Endothelial cell of umbilical vein (primary cell): ENCODE results near the gene SSMEM1. TPM values are rescaled to one million over a fixed set of nuclear protein-coding genes. Genes with fewer than 3 reads are reported as not detected.

ENCODE experiments used
- BruUV-seq: library from RNA; stranded (reverse); fragments of 400-500 nt; replicated peaks from 2 replicates; lab custom pipeline; 2021; lab: Mats Ljungman, UMichigan
- CTCF ChIA-PET: fragments of 300-600, 350-600 bp; sonication (Branson Sonifier 250); formaldehyde crosslinking; loops from one replicate; lab custom pipeline; 2021; ENCODE audit warnings: antibody characterized with exemption, inconsistent platforms; lab: Charles Lee
- POLR2A ChIA-PET: fragments of 300-600, 350-600 bp; sonication (Branson Sonifier 250); formaldehyde crosslinking; loops from one replicate; lab custom pipeline; 2021; ENCODE audit warnings: antibody characterized with exemption, inconsistent platforms; lab: Charles Lee
- DNase-seq: peaks from one replicate; pipeline ENCODE4 v3.0.0-alpha.2; 2011; ENCODE audit warnings: low read depth, low spot score
- FAIRE-seq: peaks from 2 replicates; lab custom pipeline; 2011; peaks lifted over from hg19 to GRCh38; lab: Jason Lieb, UNC
- H2AFZ ChIP-seq: 2 replicates; pipeline ENCODE4 v1.6.0; 2012; ENCODE audit warnings: low read depth, low read length, control low read depth, inconsistent platforms
- H3K27ac ChIP-seq: 2 replicates; pipeline ENCODE4 v1.5.1; 2011; ENCODE audit warnings: low read depth, mild to moderate bottlenecking, control low read depth, low read length, moderate library complexity; ENCODE audit not compliant: insufficient read depth
- H3K27me3 ChIP-seq, 2 experiments: 2 replicates each; pipeline versions ENCODE4 v1.6.0 to v1.6.1; 2011; ENCODE audit warnings: low read length in 2 of 2, mixed read lengths in 1 of 2; ENCODE audit not compliant: control insufficient read depth in 2 of 2, insufficient read depth in 2 of 2
- H3K36me3 ChIP-seq, 2 experiments: 2 replicates in 1 of 2; 3 replicates in 1 of 2; pipeline ENCODE4 v1.5.1; 2011; ENCODE audit warnings: low read length in 2 of 2, mild to moderate bottlenecking in 1 of 2, moderate library complexity in 1 of 2; ENCODE audit not compliant: control insufficient read depth in 2 of 2, insufficient read depth in 2 of 2; ENCODE audit errors: extremely low read depth in 1 of 2
- H3K4me1 ChIP-seq: 3 replicates; pipeline ENCODE4 v1.5.1; 2011; ENCODE audit warnings: mild to moderate bottlenecking, low read length; ENCODE audit not compliant: control insufficient read depth, insufficient read depth; ENCODE audit errors: extremely low read depth
- H3K4me2 ChIP-seq: 2 replicates; pipeline ENCODE4 v1.6.1; 2011; ENCODE audit warnings: low read length, control low read depth, mixed read lengths; ENCODE audit not compliant: insufficient read depth
- H3K4me3 ChIP-seq, 3 experiments: fragments of 200-600 bp in 1 of 3; sonication (generic), shearing (Covaris generic) in 1 of 3; replicated peaks in 1 of 3; 2 replicates each; pipeline ENCODE4 v1.5.1; 2011 to 2016; ENCODE audit warnings: control low read depth in 3 of 3, low read length in 3 of 3, mild to moderate bottlenecking in 2 of 3, inconsistent platforms in 1 of 3, low read depth in 1 of 3, moderate library complexity in 1 of 3; ENCODE audit not compliant: insufficient read depth in 1 of 3
- H3K79me2 ChIP-seq: 2 replicates; pipeline ENCODE4 v1.6.0; 2012; ENCODE audit warnings: low read length, inconsistent platforms; ENCODE audit not compliant: control insufficient read depth, insufficient read depth
- H3K9ac ChIP-seq: replicated peaks from 2 replicates; pipeline ENCODE3; 2011; ENCODE audit warnings: low read length, control low read depth; ENCODE audit not compliant: insufficient read depth; ENCODE audit errors: extremely low read depth
- H3K9me1 ChIP-seq: replicated peaks from 3 replicates; pipeline ENCODE4 v1.6.0; 2011; ENCODE audit warnings: mild to moderate bottlenecking, low read length; ENCODE audit not compliant: control insufficient read depth, insufficient read depth; ENCODE audit errors: extremely low read depth
- H3K9me3 ChIP-seq: replicated peaks from 2 replicates; pipeline ENCODE4 v1.5.1; 2012; ENCODE audit warnings: low read length, inconsistent platforms; ENCODE audit not compliant: control insufficient read depth, insufficient read depth
- H4K20me1 ChIP-seq: replicated peaks from 2 replicates; pipeline ENCODE3; 2011; ENCODE audit warnings: mild to moderate bottlenecking, low read length; ENCODE audit not compliant: control insufficient read depth, insufficient read depth; ENCODE audit errors: extremely low read depth
- EZH2 ChIP-seq: IDR thresholded peaks from 2 replicates; pipeline ENCODE4 v1.6.1; 2012; ENCODE audit warnings: borderline replicate concordance, low read depth, mild to moderate bottlenecking, moderate library complexity, low read length, inconsistent platforms; ENCODE audit not compliant: severe bottlenecking
- FOS ChIP-seq: IDR thresholded peaks from 2 replicates; pipeline ENCODE4 v1.6.1; 2011; ENCODE audit warnings: mild to moderate bottlenecking, low read length, moderate library complexity, borderline replicate concordance; ENCODE audit not compliant: insufficient read depth
- GATA2 ChIP-seq: IDR thresholded peaks from 2 replicates; pipeline ENCODE4 v1.7.0; 2011; ENCODE audit warnings: low read depth, mild to moderate bottlenecking, moderate library complexity, mixed read lengths, low read length; ENCODE audit not compliant: insufficient read length, insufficient read depth
- JUN ChIP-seq: IDR thresholded peaks from 2 replicates; pipeline ENCODE4 v1.6.1; 2011; ENCODE audit warnings: borderline replicate concordance, low read depth; ENCODE audit not compliant: insufficient read length, insufficient read depth
- MYC ChIP-seq: IDR thresholded peaks from one replicate; pipeline ENCODE4 v1.6.1; 2011; ENCODE audit warnings: mild to moderate bottlenecking, low read depth, low read length
- POLR2A ChIP-seq: IDR thresholded peaks from 2 replicates; pipeline ENCODE4 v1.6.1; 2012; ENCODE audit warnings: low read depth, mild to moderate bottlenecking, control low read depth, low read length
- POLR2AphosphoS5 ChIP-seq: IDR thresholded peaks from 2 replicates; pipeline ENCODE4 v1.6.1; 2012; ENCODE audit warnings: low read depth, mild to moderate bottlenecking, control low read depth, low read length, moderate library complexity; ENCODE audit not compliant: insufficient read depth
- dilution Hi-C: fragments of 300-500 bp; cut with MboI; formaldehyde crosslinking; loops from one replicate; pipeline ENCODE4 v1.15.0; 2019; ENCODE audit warnings: low sequenced_read_pairs; ENCODE audit not compliant: extremely low pct_ligation_motif_present
- intact Hi-C: fragments of 100-400 bp; cut with micrococcal nuclease; formaldehyde crosslinking; loops from one replicate; pipeline ENCODE4 v1.10.0; 2022
- polyA plus RNA-seq, 4 experiments: library from polyadenylated mRNA; depleted of rRNA in 3 of 4; stranded (reverse) in 3 of 4; unstranded in 1 of 4; fragments of >200 nt; gene quantifications; 2 replicates each; pipeline versions ENCODE4 v1.2.1 to v1.2.3, GENCODE V29; 2011 to 2012; ENCODE audit warnings: missing spikeins in 1 of 4
- total RNA-seq: library from RNA; stranded (reverse); gene quantifications from 2 replicates; pipeline ENCODE4 v1.2.3, GENCODE V29; 2021
- TF ChIP-seq, protein P1 (sequence below), 2 donors: IDR thresholded peaks; 1 replicate in 1 of 2; 2 replicates in 1 of 2; pipeline ENCODE4 v1.5.1; 2011; ENCODE audit warnings: low read length in 2 of 2, mild to moderate bottlenecking in 2 of 2, moderate library complexity in 2 of 2, control low read depth in 1 of 2, inconsistent platforms in 1 of 2, low read depth in 1 of 2; ENCODE audit not compliant: insufficient read depth in 1 of 2; ENCODE audit errors: extremely low read depth in 1 of 2
- TF ChIP-seq, protein P2 (sequence below): IDR thresholded peaks from 2 replicates; pipeline ENCODE4 v1.6.1; 2011; ENCODE audit not compliant: insufficient read depth, insufficient read length

The SSMEM1 gene
- total and polyA plus RNA-seq, 2 donors (not counting 3 experiments of a cell fraction or from before 2014, with no cell fraction given): not detected

DNA sequence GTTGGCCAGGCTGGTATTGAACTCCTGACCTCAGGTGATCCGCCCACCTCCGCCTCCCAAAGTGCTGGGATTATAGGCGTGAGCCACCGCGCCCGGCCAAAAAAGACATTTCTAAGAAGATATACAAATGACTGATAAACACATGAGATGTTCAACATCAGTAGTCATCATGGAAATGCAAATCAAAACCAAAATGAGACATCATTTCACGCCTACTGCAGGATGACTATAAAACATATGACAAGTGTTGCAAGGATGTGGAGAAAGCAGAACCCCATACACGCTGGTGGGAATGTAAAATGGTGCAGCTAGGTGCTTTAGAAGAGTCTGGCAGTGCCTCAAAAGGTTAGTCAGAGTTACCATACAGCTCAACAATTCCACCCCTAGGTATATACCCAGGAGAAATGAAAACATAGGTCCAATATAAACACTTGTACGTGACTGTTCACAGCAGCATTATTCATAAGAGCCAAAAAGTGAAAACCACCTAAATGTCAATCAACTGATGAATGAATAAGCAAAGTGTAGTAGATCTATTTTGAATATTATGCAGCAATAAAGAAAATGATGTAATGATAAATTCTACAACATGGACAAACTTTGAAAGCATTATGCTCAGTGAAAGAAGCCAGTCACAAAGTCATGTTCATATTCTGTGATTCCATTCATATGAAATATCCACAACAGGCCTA, 26.9 kb upstream of the SSMEM1 start:
- H3K79me2 ChIP-seq: no peaks in the 10 kb centered on the region
- H3K9me1 ChIP-seq: no peaks in the 10 kb centered on the region
- H3K4me2 ChIP-seq: no peak overlapping the region
- no peaks in the 10 kb centered on the region for H4K20me1 ChIP-seq
- DNase-seq: no peak
- no peak overlapping the region for H3K27ac ChIP-seq
- no peaks in the 10 kb centered on the region for H3K27me3 ChIP-seq
- no TSS peak for BruUV-seq
- TF ChIP-seq JUN (no peak), MYC (no peak)
- H3K4me3 ChIP-seq: no peak overlapping the region
- H3K9ac ChIP-seq: no peak overlapping the region
- intact Hi-C loops: no loop called here
- no peaks in the 10 kb centered on the region for H3K9me3 ChIP-seq
- peaks cover 2% of the 10 kb centered on the region for H3K4me1 ChIP-seq
- FAIRE-seq: no peak
- no peak overlapping the region for H2AFZ ChIP-seq
- ChIA-PET POLR2A (interaction anchor here (0.6 kb wide), 1 partner anchor 141 kb away, joined by 4 read pairs; no protein-coding TSS in a partner anchor), CTCF (no interaction called here)
- peaks cover 1 to 11% of the 10 kb centered on the region in 2 experiments for H3K36me3 ChIP-seq
- dilution Hi-C loops: no loop called here

DNA sequence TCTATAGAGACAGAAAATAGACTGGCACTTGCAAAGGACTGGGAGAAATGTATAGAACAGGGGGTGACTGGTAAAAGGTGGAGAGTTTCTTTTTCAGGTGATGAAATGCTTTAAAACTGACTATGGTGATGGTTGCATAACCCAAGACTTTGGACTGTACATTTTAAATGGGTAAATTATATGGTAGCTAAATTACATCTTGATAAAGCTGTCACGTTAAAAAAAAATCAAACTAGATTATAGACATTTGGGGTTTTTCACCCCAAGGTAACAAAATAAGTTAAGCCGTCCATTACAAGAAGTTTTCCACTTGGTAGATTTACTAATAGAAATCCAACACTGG, 26.4 kb upstream of the SSMEM1 start:
- intact Hi-C loops (no loop called here), dilution Hi-C loops (no loop called here)
- TF ChIP-seq JUN (no peak), POLR2A (no peak), EZH2 (no peak), GATA2 (no peak), POLR2AphosphoS5 (no peak), FOS (no peak), MYC (no peak)
- TF ChIP-seq, protein P1, sequence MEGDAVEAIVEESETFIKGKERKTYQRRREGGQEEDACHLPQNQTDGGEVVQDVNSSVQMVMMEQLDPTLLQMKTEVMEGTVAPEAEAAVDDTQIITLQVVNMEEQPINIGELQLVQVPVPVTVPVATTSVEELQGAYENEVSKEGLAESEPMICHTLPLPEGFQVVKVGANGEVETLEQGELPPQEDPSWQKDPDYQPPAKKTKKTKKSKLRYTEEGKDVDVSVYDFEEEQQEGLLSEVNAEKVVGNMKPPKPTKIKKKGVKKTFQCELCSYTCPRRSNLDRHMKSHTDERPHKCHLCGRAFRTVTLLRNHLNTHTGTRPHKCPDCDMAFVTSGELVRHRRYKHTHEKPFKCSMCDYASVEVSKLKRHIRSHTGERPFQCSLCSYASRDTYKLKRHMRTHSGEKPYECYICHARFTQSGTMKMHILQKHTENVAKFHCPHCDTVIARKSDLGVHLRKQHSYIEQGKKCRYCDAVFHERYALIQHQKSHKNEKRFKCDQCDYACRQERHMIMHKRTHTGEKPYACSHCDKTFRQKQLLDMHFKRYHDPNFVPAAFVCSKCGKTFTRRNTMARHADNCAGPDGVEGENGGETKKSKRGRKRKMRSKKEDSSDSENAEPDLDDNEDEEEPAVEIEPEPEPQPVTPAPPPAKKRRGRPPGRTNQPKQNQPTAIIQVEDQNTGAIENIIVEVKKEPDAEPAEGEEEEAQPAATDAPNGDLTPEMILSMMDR (IDR thresholded peaks at IDR 0.05; ENCODE audit: extremely low read depth in 1 of 2, insufficient read depth in 1 of 2, low read depth in 1 of 2, low read length in 2 of 2): no peak
- TF ChIP-seq, protein P2, sequence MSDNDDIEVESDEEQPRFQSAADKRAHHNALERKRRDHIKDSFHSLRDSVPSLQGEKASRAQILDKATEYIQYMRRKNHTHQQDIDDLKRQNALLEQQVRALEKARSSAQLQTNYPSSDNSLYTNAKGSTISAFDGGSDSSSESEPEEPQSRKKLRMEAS: no peak
- FAIRE-seq (no peak), DNase-seq (no peak)
- Histone ChIP-seq H3K27ac (no peak overlapping the region), H3K9ac (no peak overlapping the region), H3K4me2 (no peak overlapping the region), H2AFZ (no peak overlapping the region), H3K9me3 (no peaks in the 10 kb centered on the region), H3K27me3 (no peaks in the 10 kb centered on the region), H3K9me1 (no peaks in the 10 kb centered on the region), H3K4me1 (peaks cover 8% of the 10 kb centered on the region), H3K79me2 (no peaks in the 10 kb centered on the region), H3K4me3 (no peak overlapping the region), H4K20me1 (no peaks in the 10 kb centered on the region), H3K36me3 (peaks cover 1 to 11% of the 10 kb centered on the region in 2 experiments)
- POLR2A ChIA-PET: interaction anchor here (0.6 kb wide), 1 partner anchor 141 kb away, joined by 4 read pairs; no protein-coding TSS in a partner anchor
- BruUV-seq: no TSS peak
- CTCF ChIA-PET: interaction anchor here (1.2 to 2.0 kb wide), 3 partner anchors 12 to 53 kb away, joined by 3 to 11 read pairs (median 3); no protein-coding TSS in a partner anchor
